GM10266 (cell line): ENCODE data around the gene IPPK.

Experiments used
- DNase-seq: peaks from one replicate; pipeline ENCODE4 v3.0.0; 2012; ENCODE audit errors: extremely low spot score
- TF ChIP-seq, protein P1 (sequence below): IDR thresholded peaks from 2 replicates; pipeline ENCODE4 v1.5.1; 2012; ENCODE audit warnings: mild to moderate bottlenecking, low read depth; ENCODE audit not compliant: control insufficient read depth, insufficient read depth; ENCODE audit errors: missing control alignments

Gene IPPK

DNA sequence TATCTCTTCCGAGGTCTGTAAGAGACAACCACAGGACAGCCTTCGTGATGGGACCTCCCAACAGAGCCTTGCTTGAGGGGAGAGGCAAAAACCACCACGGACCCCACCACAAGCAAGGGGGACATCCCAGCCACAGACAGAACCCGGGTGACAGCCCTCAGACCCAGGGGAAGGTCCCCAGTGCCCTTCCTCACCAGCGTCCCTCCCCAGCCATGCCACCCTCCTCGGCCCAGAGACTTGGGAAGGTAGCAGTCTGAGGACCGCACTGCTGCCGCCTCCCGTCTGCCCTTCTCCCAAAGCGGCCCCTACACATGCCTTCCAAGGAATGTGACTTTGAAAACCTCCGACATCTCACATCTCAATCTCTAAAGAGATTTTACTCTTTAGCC lies 13.4 kb downstream of the IPPK start:
- no peak for DNase-seq
- TF ChIP-seq, protein P1, sequence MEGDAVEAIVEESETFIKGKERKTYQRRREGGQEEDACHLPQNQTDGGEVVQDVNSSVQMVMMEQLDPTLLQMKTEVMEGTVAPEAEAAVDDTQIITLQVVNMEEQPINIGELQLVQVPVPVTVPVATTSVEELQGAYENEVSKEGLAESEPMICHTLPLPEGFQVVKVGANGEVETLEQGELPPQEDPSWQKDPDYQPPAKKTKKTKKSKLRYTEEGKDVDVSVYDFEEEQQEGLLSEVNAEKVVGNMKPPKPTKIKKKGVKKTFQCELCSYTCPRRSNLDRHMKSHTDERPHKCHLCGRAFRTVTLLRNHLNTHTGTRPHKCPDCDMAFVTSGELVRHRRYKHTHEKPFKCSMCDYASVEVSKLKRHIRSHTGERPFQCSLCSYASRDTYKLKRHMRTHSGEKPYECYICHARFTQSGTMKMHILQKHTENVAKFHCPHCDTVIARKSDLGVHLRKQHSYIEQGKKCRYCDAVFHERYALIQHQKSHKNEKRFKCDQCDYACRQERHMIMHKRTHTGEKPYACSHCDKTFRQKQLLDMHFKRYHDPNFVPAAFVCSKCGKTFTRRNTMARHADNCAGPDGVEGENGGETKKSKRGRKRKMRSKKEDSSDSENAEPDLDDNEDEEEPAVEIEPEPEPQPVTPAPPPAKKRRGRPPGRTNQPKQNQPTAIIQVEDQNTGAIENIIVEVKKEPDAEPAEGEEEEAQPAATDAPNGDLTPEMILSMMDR: no peak

DNA sequence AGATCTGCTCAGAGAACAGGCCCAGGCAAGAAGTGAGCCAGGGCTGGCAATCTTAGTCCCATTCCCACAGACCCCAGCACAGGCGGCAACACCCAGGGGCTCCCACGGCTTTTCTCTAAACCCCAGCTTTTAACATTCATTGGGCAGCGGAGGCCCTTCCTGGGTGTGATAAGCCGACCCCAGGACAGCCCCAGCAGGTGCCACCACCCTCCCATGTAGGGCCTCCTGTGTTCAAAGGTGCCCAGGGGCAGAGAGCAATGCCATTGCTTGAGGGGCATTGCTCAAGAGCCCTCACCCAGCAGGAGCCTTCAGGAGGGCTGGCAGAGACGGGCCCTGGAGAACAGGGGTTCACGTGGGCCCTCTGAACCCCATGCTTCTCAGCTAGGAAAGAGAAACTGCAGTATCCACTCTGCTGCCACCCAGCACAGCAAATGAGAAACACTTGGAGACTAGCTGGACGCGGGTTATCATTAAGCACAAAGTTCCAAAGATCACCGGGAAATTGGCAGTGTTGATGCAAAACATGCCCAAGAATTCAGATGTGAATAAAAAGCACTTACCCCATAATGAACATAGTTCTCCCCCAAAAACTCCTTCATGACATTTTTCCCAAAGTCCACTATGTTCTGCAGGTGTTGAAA lies 13.9 kb downstream of the IPPK start:
- DNase-seq: no peak
- TF ChIP-seq, protein P1: no peak

DNA sequence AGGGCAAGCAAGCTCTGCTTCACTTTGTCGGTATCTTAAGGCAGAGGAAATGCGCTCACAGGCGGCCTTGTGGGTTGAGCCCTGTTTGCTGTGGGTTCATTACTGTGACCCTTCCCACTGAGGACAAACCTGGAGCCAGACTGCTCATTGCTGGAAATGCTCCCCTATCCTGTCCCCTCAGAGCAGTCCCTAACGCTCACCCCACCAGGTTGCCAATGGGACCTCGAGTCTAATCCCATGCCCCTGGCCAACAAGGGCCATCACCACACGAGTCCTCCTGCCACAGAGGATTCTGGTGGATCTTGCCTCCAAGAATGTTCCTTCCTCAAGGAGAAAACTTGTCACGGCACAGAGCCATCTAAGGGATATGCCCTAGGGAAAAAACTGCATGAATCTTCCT lies 14.6 kb downstream of the IPPK start:
- TF ChIP-seq, protein P1: no peak
- DNase-seq: no peak

DNA sequence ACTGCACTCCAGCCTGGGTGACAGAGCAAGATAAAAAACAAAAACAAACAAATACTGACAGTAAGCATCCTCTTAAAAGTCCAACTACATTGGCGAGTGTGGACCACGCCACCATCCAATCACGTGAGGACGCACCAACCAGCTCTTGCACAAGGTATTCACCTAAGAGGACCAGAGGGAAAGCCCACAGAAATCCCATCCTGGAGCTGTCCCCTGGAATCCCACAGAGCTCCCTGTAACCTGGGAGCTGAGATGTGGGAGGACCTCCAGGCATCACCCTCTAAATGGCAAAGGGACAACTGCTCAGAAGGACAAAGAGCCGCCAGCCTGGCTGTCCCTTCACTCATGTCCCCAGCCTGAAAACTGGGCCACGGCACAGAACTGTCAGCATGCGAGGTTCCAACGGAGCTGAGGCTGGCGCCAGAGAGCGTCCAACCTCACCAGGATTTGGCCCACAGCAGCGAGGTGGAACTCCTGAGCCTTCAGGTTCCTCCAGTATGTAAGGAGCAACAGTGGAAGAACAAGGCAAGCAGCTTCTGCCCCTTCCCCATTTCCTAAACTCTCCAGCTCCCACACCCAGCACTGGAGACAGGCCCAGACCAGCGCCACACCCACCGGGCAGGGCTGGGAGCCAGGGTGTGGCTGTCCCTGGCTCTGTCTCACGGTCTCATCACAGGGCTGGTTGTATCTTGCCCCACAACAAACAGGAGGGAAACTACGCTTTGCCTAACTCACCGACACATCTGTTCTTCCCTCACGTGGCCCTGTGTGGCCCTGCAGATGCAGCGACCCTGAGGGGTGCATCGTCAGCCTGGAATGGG lies 15.2 kb downstream of the IPPK start:
- DNase-seq: no peak
- TF ChIP-seq, protein P1: no peak

DNA sequence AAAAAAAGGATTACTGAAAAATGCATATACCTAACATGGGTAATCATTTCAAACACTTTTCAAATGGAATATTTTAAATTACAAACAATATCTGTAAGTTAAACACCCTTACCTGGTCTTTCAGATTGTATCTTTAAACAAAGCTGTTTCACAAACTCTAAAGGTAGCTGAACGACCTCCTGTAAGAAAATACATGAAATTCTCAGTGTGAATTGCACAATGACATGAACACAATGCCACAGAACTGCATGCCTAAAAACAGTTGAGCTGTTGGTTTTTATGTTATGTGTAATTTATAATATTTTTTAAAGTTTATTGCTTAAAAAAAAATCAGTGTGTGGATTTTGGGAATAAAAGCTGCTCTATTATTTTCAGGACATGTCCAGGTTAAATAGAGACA lies 17.5 kb downstream of the IPPK start:
- TF ChIP-seq, protein P1: no peak
- DNase-seq: no peak

DNA sequence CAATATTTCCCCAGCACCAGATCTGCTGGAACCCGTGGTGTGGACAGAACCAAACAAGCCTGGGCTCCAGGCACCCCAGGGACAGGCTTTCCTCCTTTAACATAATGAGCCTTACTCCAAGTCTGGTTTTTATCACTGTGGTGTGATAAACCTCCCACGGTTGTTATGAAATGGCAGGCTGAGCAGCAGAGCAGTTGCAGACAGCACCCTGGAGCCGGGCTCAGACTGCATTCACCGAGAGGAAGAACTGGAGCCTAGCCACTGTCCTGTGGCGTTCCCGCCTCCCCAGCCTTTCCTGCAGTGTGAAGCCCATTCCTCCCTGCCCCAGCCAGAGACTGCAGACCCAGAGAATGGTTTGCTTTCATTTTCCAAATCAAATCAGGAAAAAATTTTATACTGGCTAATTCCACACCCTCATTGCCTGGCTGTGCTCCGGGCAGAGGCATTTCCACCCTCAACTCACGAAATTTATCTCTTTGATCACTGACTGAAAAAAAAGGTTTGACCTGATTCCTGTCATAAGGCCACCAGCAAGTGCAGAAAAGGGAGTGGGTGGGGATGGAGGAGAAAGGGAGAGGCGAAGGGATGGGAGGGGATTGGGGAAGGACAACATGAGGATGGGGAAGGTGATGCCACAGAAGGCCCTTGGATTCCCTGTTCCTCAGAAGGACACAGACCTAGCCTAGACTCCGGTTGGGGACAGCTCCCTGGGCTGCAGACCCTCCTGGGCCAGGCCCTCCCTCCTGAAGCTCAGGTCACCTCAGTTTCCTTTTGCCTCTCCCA lies 18.9 kb downstream of the IPPK start:
- TF ChIP-seq, protein P1: no peak
- no peak for DNase-seq
